Colonic mucosa (tissue), 4 donors: Measurements from ENCODE around the gene ESAM. TPM values are rescaled to one million over a fixed set of nuclear protein-coding genes. Genes with fewer than 3 reads are reported as not detected.

Source experiments
- DNase-seq: peaks from one replicate; pipeline ENCODE4 v3.0.0-alpha.2; 2020
- H3K27ac ChIP-seq: fragments of 200-600 bp; one replicate; pipeline ENCODE4 v1.8.0; 2021
- H3K27me3 ChIP-seq: fragments of 200-600 bp; one replicate; pipeline ENCODE4 v1.8.0; 2021
- H3K36me3 ChIP-seq: fragments of 200-600 bp; one replicate; pipeline ENCODE4 v1.8.0; 2021
- H3K4me1 ChIP-seq: fragments of 200-600 bp; one replicate; pipeline ENCODE4 v1.8.0; 2021; ENCODE audit warnings: mild to moderate bottlenecking
- H3K4me3 ChIP-seq: fragments of 200-600 bp; one replicate; pipeline ENCODE4 v1.8.0; 2021
- H3K9ac ChIP-seq, 2 donors: one replicate each; pipeline ENCODE4 v1.7.0; 2013; ENCODE audit warnings: control low read depth in 2 of 2, low read depth in 2 of 2, low read length in 2 of 2
- H3K9me3 ChIP-seq: fragments of 200-600 bp; one replicate; pipeline ENCODE4 v1.8.0; 2021
- intact Hi-C: fragments of 100-400 bp; cut with DNase I; formaldehyde crosslinking; loops from one replicate; pipeline ENCODE4 v1.14.1; 2022
- total RNA-seq, 2 donors: library from RNA; stranded (reverse); fragmentation: NEBNext Ultra II Directional in 1 of 2; extraction: Animal tissue kit (Norgen Biotek cat#: 25700) in 1 of 2; gene quantifications; one replicate each; pipeline ENCODE4 v1.2.1, GENCODE V29; 2021
- TF ChIP-seq, protein P1 (sequence below): fragments of 200-600 bp; IDR thresholded peaks from one replicate; pipeline ENCODE4 v1.8.0; 2022; ENCODE audit warnings: antibody characterized with exemption, mild to moderate bottlenecking
- donor health status: healthy.
- donor health status: DM: no; HTN: no; CAD: no.
- donor health status: DM: no; HTN: no; CAD: no.

The ESAM gene
- total RNA-seq, 2 donors from 2014 or later = 10.4 to 15.7 TPM

DNA sequence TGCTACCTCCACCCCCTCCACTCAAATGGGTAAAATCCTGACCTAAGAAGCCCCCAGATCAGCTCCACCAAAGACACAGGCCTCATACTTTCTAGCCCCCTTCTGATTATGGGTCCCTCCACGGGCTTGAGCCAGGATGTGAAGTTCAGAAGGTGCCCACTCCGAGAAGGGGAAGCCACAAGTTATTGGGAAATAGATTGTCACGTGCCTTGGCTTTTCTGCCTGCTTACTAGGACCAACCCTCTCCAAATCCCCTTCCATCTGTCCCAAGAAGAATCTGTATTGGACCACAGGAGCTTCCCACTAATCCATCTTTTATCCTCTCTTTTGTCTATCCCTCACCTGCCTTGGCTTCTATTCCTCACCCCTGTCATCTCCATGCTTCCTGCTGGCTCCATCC, 25.4 kb downstream of the ESAM start:
- H3K4me3 ChIP-seq = no peak overlapping the region
- H3K4me1 ChIP-seq = peaks cover 12% of the 10 kb centered on the region
- no peak for DNase-seq
- H3K27ac ChIP-seq = no peak overlapping the region
- no peaks in the 10 kb centered on the region for H3K9me3 ChIP-seq
- no peaks in the 10 kb centered on the region for H3K27me3 ChIP-seq
- TF ChIP-seq, protein P1, sequence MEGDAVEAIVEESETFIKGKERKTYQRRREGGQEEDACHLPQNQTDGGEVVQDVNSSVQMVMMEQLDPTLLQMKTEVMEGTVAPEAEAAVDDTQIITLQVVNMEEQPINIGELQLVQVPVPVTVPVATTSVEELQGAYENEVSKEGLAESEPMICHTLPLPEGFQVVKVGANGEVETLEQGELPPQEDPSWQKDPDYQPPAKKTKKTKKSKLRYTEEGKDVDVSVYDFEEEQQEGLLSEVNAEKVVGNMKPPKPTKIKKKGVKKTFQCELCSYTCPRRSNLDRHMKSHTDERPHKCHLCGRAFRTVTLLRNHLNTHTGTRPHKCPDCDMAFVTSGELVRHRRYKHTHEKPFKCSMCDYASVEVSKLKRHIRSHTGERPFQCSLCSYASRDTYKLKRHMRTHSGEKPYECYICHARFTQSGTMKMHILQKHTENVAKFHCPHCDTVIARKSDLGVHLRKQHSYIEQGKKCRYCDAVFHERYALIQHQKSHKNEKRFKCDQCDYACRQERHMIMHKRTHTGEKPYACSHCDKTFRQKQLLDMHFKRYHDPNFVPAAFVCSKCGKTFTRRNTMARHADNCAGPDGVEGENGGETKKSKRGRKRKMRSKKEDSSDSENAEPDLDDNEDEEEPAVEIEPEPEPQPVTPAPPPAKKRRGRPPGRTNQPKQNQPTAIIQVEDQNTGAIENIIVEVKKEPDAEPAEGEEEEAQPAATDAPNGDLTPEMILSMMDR = no peak
- no peak overlapping the region for H3K9ac ChIP-seq
- H3K36me3 ChIP-seq = no peaks in the 10 kb centered on the region
- intact Hi-C loops = no loop called here

DNA sequence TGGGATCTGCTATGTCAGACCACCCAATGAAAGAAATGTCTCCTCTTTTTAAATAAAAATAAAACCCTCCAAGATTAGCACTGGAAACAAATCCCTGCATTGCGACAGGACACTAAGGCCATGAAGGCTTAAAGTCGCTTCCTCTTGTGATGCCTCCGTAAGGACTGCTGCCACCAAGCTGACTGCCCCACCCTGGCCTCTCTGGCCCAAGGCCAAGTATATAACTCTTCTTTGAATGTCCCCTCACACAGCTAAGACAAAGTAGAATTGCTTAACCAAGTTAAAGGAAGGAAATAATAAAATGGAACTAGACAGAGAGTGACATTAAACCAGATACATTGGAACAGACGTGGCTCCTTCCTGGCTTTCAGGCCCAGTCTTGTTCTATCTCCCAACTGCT, 29.9 kb downstream of the ESAM start:
- Histone ChIP-seq H3K27me3 (no peaks in the 10 kb centered on the region), H3K4me3 (no peak overlapping the region), H3K4me1 (no peaks in the 10 kb centered on the region), H3K36me3 (no peaks in the 10 kb centered on the region), H3K27ac (no peak overlapping the region), H3K9me3 (no peaks in the 10 kb centered on the region), H3K9ac (no peak overlapping the region)
- DNase-seq = no peak
- TF ChIP-seq, protein P1 = no peak
- intact Hi-C loops = no loop called here

DNA sequence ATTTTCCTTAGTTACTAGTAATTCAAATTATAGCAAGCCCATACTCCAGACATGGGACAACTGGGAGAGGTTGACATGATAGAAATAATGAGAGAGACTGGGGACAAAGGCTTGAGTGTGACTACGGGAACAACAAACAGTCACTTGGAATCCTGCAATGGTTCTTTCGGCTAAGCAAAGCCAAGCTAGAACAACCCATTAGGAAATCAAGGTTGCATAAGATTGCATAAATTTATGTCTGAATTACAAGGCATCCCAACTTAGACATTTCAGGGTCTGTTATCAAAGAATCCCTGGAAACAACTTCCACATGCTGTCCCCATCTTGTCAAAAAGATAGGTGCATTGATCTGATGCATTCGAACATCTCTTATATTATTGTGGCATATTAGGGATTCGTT, 32.5 kb downstream of the ESAM start:
- intact Hi-C loops = no loop called here

DNA sequence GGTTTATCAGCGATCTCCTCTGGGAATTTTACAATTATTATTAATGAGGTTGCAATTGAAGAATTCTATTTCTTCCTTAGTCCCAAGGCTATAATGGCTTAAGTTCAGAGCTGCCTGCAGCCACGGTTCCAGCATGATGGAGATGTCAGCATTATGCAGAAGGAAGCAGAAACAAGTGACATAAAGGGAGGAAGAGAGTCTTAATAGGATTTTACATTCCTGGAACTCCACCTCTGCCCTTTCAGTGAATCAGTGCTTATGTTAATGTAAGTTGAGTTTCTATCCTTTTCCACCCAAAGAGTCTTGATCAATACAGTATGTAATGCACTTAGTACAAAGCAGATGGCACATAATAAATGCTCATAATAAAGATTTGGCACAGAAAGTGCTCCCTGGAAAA, 34.0 kb downstream of the ESAM start:
- H3K27me3 ChIP-seq = no peaks in the 10 kb centered on the region
- no peaks in the 10 kb centered on the region for H3K36me3 ChIP-seq
- H3K9ac ChIP-seq = no peak overlapping the region
- no peaks in the 10 kb centered on the region for H3K9me3 ChIP-seq
- H3K4me3 ChIP-seq = no peak overlapping the region
- TF ChIP-seq, protein P1 = no peak
- no peak overlapping the region for H3K27ac ChIP-seq
- no peak for DNase-seq
- intact Hi-C loops = no loop called here
- H3K4me1 ChIP-seq = peaks cover 5% of the 10 kb centered on the region

More for the DNA sequence above, 32.5 kb downstream of the ESAM start:
- Histone ChIP-seq H3K36me3 (no peaks in the 10 kb centered on the region), H3K9ac (no peak overlapping the region), H3K4me1 (peaks cover 5% of the 10 kb centered on the region), H3K27ac (no peak overlapping the region), H3K9me3 (no peaks in the 10 kb centered on the region), H3K27me3 (no peaks in the 10 kb centered on the region), H3K4me3 (no peak overlapping the region)
- DNase-seq = no peak
- TF ChIP-seq, protein P1 = no peak

DNA sequence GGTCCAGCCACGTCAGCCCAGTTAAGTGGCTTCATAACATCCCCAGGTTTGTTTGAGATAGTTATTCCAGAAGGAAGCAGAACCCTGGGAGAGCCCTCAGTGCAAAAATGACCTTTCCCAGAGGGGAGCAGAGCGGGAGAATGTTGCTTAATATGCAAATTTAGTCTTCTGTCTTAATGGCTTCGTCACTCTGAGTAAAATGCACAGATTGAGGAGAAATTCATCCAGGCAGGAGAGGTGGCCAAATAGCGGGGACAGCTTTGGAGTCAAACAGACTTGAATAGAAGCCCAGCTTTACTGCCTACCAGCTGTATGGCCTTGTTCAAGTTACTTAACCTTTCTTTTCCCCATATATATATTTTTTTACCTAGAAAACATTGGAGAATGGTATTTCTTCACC, 34.6 kb downstream of the ESAM start:
- Histone ChIP-seq H3K4me1 (peaks cover 5% of the 10 kb centered on the region), H3K27ac (no peak overlapping the region), H3K9ac (no peak overlapping the region), H3K9me3 (no peaks in the 10 kb centered on the region), H3K36me3 (no peaks in the 10 kb centered on the region), H3K4me3 (no peak overlapping the region), H3K27me3 (no peaks in the 10 kb centered on the region)
- DNase-seq = no peak
- TF ChIP-seq, protein P1 = no peak
- intact Hi-C loops = no loop called here

DNA sequence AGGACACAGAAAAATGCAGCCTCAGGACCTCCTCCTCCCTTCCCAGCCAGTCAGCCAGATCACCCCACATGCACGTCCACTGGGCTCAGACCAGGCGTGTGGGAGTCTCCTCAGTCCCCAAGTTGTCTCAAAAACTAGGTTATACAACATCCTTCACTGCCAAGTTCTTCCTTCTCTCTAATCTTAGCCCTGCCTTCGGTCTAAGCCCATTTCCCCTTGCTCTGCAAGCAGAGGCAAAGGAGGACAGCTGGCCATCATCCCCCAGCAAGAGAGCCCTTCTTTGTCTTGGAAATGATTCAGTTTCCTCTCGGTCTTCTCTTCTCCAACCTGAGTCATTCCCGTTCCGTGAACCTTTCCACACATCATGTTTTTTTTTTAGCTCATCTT, 36.4 kb downstream of the ESAM start:
- Histone ChIP-seq H3K27ac (no peak overlapping the region), H3K9me3 (no peaks in the 10 kb centered on the region), H3K27me3 (no peaks in the 10 kb centered on the region), H3K4me1 (peaks cover 5% of the 10 kb centered on the region), H3K36me3 (no peaks in the 10 kb centered on the region), H3K4me3 (no peak overlapping the region), H3K9ac (no peak overlapping the region)
- TF ChIP-seq, protein P1 = no peak
- intact Hi-C loops = no loop called here
- DNase-seq = no peak
